ENCODE results near the gene RIC3.

DNA sequence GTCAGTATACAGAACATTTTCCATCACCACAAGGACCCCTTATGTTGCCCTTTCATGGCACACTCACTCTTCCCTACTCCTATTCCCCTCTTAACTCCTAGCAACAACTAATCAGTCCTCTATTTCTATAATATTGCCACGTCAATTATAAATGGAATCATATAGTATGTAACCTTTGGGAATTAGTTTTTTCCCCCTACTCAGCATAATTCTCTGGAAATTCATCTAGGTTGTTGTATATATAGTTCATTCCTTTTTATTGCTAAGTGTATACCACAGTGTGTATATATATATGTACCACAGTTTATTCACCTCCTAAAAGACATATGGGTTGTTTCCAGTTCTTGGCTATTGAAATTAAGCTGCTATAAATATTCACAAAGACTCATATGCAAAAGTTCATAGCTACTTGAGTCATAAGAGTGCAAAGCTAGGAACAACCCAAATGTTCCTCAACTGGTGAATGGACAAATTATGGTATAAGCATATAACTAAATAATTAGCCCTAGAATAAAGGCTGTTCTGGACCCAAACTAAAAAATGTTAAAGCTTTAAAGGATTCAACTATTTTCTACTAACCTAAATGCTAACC is 46.6 kb downstream of the RIC3 start:
- TF ChIP-seq, protein P1, sequence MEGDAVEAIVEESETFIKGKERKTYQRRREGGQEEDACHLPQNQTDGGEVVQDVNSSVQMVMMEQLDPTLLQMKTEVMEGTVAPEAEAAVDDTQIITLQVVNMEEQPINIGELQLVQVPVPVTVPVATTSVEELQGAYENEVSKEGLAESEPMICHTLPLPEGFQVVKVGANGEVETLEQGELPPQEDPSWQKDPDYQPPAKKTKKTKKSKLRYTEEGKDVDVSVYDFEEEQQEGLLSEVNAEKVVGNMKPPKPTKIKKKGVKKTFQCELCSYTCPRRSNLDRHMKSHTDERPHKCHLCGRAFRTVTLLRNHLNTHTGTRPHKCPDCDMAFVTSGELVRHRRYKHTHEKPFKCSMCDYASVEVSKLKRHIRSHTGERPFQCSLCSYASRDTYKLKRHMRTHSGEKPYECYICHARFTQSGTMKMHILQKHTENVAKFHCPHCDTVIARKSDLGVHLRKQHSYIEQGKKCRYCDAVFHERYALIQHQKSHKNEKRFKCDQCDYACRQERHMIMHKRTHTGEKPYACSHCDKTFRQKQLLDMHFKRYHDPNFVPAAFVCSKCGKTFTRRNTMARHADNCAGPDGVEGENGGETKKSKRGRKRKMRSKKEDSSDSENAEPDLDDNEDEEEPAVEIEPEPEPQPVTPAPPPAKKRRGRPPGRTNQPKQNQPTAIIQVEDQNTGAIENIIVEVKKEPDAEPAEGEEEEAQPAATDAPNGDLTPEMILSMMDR (conservative IDR thresholded peaks at IDR 0.05; ENCODE audit: low read depth, low read length) = no peak
- TF ChIP-seq EZH2phosphoT487 (IDR thresholded peaks at IDR 0.05; ENCODE audit: borderline replicate concordance, low read length) = no peak
